HL-60/S4 treated with phorbol 12-myristate 13-acetate at 8.2 ng/mL for 4 days and 3 days (cell line): ENCODE results near the gene RPS18.
"Not testable (repeated sequence)": the region's sequence is repeated elsewhere in the genome, so short reads cannot be mapped to it uniquely, and the experiment has no call there.

Experiments
- in situ Hi-C: fragments of 300-500 bp; cut with MboI; formaldehyde crosslinking; loops from 2 replicates; pipeline ENCODE4 v1.15.0; 2022; ENCODE audit warnings: low sequenced_read_pairs

RPS18 gene

GRCh38 chr6:33272275-33273128 lies 627 bp downstream of the RPS18 start:
- in situ Hi-C loops: no loop called here

GRCh38 chr6:33273129-33273923 lies 1.5 kb downstream of the RPS18 start:
- in situ Hi-C loops: no loop called here

DNA sequence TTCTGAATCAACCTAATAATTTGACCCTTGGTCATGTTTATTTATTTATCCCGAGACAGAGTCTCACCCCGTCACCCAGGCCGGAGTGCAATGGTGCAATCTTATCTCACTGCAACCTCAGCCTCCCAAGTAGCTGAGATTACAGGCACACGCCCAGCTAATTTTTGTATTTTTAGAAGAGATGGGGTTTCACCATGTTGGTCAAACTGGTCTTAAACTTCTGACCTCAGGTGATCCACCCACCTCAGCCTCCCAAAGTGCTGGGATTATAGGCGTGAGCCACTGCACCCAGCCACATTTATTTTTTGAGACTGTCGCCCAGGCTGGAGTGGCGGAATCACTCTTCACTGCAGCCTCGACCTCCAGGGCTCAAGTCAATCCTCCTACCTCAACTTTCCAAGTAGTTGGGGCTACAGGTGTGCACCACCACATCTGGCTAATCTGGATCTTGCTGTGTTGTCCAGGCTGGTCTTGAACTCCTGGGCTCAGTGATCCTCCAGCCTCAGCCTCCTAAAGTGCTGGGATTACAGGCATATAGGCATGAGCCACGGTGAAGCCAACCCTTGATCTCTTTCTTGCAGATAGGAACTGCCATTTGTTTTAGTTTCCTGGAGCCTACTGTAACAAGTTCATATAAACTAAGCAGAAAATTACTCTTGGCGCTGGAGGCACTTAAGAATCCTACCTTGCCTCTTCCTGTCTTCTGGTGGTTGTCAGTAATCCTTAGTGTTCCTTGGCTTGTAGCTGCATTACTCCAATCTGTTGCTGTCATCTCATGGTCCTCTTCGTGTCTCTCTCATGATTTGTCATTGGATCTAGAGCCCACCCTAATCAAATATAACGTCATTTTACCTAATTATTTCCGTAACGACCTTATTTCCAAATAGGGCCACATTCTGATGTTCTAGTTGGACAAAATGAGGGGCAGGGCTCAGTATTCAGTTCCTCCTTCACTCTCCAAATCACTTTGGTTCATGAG lies 2.3 kb downstream of the RPS18 start:
- in situ Hi-C loops: no loop called here

DNA sequence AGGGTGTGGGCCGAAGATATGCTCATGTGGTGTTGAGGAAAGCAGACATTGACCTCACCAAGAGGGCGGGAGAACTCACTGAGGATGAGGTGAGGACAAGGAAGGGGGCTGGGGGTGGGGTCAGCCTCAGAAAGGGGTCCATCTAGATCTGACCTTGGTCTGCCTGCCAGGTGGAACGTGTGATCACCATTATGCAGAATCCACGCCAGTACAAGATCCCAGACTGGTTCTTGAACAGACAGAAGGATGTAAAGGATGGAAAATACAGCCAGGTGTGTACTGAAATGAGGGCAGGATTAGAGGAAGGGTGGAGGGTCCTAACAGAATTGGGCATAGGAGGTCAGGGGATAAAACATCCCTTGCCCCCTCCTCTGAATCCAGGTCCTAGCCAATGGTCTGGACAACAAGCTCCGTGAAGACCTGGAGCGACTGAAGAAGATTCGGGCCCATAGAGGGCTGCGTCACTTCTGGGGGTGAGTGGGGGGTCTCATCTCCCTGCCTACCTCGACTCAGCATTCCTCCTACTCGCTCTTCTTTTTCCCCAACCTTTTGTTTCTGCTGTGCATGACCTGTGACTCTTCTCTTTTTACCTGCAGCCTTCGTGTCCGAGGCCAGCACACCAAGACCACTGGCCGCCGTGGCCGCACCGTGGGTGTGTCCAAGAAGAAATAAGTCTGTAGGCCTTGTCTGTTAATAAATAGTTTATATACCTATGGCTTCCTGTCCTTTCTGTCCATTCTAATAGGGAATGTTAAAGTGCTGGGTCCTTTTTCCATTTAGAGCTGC lies 4.1 kb downstream of the RPS18 start:
- in situ Hi-C loops: not testable (repeated sequence)

- in situ Hi-C loops: no loop called here
Observed at GRCh38 chr6:33276581-33276863, 4.6 kb downstream of the RPS18 start.

DNA sequence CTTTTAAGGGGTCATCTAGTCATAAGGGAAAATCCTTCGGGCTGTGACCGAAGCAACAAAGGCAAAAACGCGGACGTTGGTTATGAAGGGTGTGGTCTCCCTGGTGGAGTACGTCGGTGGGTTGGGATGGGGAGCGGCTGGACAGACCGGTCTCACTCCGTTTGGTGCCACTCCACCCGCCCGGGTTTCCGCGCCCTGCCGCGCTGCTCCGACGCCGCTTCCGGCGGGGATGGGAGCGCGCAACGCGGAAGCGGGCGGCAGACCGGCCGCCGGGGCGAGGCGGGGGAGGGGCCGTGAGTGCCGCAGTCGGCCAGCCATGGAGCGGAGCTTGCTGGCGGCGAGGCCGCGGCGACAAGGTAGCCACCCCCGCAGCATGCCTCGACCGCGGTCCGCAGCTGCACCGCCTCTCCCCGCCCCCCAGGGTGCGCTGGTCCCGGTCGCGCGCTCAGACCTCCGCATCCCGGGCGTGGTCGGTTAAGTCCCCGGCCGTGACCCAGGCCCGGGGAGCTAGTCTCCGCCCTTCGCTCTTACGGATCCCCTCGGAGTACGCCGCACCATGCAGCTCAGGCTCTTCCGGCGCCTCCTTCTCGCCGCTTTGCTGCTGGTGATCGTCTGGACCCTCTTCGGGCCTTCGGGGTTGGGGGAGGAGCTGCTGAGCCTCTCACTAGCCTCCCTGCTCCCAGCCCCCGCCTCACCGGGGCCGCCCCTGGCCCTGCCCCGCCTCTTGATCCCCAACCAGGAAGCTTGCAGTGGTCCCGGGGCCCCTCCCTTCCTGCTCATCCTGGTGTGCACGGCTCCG lies 5.2 kb downstream of the RPS18 start, which contains the start of gene B3GALT4:
TSS of gene B3GALT4 (plus strand) at position 260 of the 799 bp plus-strand sequence. CDS start at position 557, 297 bp downstream.
- in situ Hi-C loops: no loop called here

DNA sequence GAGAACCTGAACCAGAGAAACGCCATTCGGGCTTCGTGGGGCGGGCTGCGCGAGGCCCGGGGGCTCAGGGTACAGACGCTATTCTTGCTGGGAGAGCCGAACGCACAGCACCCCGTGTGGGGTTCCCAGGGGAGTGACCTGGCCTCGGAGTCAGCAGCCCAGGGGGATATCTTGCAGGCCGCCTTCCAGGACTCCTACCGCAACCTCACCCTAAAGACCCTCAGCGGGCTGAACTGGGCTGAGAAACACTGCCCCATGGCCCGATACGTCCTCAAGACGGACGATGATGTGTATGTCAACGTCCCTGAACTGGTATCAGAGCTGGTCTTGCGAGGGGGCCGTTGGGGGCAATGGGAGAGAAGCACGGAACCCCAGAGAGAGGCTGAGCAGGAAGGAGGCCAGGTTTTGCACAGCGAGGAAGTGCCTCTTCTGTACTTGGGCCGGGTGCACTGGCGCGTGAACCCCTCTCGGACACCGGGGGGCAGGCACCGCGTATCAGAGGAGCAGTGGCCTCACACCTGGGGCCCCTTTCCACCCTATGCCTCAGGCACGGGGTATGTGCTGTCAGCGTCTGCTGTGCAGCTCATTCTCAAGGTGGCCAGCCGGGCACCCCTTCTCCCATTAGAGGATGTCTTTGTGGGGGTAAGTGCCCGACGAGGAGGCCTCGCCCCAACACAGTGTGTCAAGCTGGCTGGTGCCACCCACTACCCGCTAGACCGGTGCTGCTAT lies 6.0 kb downstream of the RPS18 start:
- in situ Hi-C loops: no loop called here

- in situ Hi-C loops: no loop called here
Observed at GRCh38 chr6:33278392-33278741, 6.5 kb downstream of the RPS18 start.

GRCh38 chr6:33278810-33279209 lies 6.9 kb downstream of the RPS18 start:
- in situ Hi-C loops: no loop called here

DNA sequence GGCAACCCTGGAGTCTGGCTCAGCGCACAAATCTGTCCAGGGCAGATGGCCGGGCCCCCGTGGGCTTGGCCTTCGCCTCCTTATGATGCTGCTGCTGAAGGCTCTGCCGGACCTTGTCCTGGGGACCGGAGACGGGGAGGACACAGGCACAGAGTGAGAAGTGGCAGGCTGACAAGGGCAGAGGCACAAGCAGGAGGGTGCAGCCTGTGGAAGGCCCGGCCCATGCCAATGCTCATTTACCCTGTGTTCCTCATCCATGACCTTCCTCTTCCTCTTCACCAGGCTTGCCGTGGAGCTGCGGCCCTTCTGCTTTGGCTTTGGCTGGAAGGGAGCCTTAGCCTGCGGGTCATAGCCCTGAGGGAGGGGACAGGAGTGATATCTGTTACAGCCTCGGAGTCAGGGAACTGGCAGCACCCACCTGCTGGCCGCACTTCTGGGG lies 7.4 kb downstream of the RPS18 start:
- in situ Hi-C loops: no loop called here

DNA sequence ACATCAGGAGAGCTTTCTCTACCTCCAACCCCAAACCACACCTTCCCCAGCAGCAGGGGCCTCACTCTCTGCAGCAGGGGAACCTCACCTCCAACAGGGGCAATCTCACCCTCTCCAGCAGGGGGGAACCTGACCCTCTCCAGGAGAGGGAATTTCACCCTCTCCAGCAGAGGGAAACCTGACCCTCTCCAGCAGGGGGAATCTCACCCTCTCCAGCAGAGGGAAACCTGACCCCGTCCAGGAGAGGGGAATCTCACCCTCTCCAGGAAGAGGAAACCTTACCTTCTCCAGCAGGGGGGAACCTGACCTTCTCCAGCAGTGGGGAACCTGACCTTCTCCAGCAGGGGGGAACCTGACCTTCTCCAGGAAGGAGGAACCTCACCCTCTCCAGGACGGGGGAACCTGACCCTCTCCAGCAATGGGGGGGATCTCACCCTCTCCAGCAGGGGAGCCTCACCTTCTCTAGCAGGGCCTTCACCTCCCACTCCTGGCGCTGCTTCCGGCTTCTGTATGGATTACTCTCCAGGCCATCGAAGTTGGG lies 8.2 kb downstream of the RPS18 start:
- in situ Hi-C loops: no loop called here

- in situ Hi-C loops: no loop called here
Observed at GRCh38 chr6:33280539-33280938, 8.7 kb downstream of the RPS18 start.

- in situ Hi-C loops: not testable (repeated sequence)
Observed at GRCh38 chr6:33285214-33285613, 13.3 kb downstream of the RPS18 start.

DNA sequence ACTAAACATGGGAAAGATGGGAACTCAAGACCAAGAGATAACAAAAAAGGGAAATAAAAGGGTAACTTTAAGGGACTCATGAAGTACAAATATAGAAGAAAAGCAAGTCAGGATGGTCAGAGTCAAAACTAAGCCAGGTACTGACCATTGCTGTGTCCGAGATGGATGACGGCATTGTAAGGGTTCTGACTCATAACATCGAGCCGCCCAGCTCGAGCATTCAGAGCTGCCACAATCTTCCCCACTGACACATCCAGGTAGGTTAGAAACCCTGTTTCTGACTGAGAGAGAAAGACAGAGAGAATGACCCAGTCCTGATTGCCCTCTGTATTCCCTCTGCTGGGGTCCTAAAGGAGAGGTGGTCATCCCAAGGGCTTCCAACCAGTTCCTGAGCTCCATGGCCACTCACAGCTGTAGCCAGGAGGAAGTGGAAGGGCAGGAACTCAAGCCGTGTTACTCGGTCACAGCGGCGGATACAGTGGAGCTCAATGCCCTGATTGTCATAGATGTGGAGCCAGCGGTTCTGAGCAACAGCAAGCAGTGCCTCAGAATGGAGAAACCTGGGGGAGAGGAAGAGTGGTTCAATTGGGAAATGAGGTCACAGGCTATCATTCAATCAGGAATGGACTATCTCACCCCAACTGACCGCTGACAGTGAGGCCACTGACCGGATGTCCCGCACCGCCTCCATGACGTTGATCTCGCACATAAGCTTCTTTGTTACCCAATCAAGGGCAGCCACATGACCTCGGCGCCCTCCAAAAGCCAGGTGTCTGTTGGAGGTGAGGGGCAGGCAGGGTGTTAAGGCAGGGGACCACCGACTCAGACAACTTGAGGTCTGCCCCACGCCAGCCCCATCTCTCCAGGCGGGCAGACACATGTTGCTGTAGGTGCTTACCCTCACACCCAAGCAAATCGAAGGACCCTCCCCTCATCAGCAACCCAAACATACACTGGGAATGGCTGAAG lies 15.4 kb downstream of the RPS18 start:
- in situ Hi-C loops: no loop called here

DNA sequence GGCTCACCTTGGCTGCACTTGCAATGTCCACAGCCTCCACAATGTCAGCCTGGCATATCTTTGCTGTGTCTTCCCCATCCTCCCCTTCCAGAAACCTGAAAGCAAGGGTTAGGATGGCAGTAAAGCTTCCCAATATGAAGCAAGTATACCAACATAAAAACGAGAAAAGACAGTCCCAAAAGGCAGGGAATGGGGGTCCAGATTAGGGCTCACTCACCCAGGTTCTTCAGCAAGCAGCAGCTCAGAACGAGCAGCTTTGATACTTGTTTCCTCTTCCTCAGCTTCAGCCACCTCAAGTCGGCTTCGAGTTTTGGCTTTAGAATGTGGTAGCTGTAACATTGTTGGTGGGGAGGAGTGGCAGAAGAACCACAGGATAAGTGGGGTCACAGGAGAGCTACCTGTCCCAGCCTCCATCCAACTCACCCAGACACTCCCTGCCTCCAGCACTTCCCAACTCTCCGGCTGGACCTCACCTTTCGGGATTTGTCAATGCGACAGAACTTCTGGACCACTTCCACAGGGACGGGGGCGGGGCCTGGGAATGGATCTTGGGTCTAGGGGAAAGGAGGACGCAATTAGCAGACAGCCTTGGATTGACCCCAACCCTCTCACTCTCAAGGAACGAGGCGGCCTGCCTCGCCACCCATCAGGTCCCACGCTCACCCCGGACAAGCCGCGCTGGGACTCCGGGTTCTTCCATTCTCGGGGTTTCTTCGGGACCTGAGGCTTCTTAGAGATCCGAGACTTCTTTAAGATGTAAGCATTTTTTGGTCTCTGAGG lies 16.5 kb downstream of the RPS18 start:
- in situ Hi-C loops: no loop called here

- in situ Hi-C loops: no loop called here
Observed at GRCh38 chr6:33288921-33289783, 17.3 kb downstream of the RPS18 start, which contains the start of the genes PFDN6 and WDR46. PFDN6 (plus strand) TSS chr6:33289601; CDS start chr6:33289857, 256 bp downstream. WDR46 (minus strand) TSS chr6:33289239; CDS start chr6:33289170, 69 bp downstream.
